Fibroblast of villous mesenchyme (primary cell): Measurements from ENCODE around the gene PRRC2B. TPM values are rescaled to one million over a fixed set of nuclear protein-coding genes. Genes with fewer than 3 reads are reported as not detected.
"Not testable (repeated sequence)": the region's sequence is repeated elsewhere in the genome, so short reads cannot be mapped to it uniquely, and the experiment has no call there.

ENCODE experiments used
- DNase-seq: peaks from one replicate; pipeline ENCODE4 v3.0.0-alpha.2; 2010; ENCODE audit warnings: low read depth
- H3K4me3 ChIP-seq: 2 replicates; pipeline ENCODE4 v1.5.1; 2011; ENCODE audit warnings: low read depth, mild to moderate bottlenecking, low read length
- total RNA-seq: library from RNA; depleted of rRNA; stranded (reverse); fragments of >200 nt; gene quantifications from 2 replicates; pipeline ENCODE4 v1.2.3, GENCODE V29; 2012
- TF ChIP-seq, protein P1 (sequence below): IDR thresholded peaks from 2 replicates; pipeline ENCODE4 v1.5.1; 2012; ENCODE audit warnings: low read depth, mild to moderate bottlenecking, low read length; ENCODE audit not compliant: insufficient read depth

PRRC2B gene
- 79.2 and 92.8 TPM in 2 replicates for total RNA-seq

DNA sequence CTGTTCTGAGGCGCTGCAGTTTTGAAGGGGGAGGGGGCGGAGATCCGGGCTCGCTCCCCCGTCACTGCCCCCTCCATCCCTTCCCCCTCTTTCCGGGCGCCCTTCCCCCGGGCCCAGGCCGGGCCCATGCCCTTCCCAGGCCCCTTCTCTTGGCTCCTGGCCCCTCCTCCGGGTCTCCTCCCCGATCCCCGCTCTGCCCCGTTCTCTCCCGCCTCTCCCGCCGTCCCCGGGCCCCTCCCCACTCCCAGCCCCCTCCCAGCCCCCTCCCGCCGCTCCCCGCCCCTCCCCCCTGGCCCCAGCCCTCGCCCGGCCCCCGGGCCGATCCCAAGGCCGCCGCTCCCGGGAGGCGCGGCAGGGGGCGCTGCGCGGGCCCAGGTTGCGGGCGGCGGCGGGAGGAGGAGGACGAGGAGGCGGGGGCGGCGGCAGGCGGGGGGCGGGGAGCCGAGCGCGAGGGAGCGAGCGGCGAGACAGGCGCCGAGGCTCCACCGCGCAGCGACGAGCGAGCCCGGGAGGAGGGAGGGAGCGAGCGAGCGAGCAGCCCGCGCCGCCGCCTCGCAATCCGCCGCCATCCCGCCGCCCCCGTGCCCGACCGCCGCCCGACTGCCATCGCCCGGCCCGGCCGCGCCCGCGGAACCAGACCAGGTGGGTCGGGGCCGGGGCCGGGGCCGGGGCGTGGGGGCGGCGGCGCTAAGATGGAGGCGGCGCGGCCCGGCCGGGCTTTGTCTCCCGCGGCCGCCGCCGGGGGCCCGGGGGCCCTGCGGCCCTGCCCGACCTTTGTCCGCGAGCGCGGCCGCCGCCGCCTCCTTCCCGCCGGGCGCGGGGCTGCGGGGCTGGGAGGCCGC is at the start of gene PRRC2B:
PRRC2B (plus strand) TSS at position 465 of the 842 bp plus-strand sequence. CDS start 36,059 bp downstream, outside the sequence.
- H3K4me3 ChIP-seq, result peak within 1 kb of the TSS; percentile 74
- DNase-seq, result peak; percentile 84
- TF ChIP-seq, protein P1, sequence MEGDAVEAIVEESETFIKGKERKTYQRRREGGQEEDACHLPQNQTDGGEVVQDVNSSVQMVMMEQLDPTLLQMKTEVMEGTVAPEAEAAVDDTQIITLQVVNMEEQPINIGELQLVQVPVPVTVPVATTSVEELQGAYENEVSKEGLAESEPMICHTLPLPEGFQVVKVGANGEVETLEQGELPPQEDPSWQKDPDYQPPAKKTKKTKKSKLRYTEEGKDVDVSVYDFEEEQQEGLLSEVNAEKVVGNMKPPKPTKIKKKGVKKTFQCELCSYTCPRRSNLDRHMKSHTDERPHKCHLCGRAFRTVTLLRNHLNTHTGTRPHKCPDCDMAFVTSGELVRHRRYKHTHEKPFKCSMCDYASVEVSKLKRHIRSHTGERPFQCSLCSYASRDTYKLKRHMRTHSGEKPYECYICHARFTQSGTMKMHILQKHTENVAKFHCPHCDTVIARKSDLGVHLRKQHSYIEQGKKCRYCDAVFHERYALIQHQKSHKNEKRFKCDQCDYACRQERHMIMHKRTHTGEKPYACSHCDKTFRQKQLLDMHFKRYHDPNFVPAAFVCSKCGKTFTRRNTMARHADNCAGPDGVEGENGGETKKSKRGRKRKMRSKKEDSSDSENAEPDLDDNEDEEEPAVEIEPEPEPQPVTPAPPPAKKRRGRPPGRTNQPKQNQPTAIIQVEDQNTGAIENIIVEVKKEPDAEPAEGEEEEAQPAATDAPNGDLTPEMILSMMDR, result peak; percentile 31

DNA sequence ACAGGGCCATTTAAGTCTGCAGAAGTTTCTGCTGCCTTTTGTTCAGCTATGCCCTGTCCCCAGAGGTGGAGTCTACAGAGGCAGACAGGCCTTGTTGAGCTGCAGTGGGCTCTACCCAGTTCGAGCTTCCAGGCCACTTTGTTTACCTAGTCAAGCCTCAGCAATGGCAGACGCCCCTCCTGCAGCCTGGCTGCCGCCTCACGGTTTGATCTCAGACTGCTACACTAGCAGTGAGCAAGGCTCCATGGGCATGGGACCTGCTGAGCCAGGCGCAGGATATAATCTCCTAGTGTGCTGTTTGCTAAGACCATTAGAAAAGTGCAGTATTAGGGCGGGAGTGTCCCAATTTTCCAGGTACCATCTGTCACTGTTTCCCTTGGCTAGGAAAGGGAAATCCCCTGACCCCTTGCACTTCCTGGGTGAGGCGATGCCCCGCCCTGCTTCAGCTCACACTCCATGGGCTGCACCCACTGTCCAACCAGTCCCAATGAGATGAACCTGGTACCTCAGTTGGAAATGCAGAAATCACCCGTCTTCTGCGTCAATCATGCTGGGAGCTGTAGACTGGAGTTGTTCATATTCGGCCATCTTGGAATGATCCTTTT is 48.9 kb upstream of the PRRC2B start:
- H3K4me3 ChIP-seq, DNase-seq: not testable (repeated sequence)

DNA sequence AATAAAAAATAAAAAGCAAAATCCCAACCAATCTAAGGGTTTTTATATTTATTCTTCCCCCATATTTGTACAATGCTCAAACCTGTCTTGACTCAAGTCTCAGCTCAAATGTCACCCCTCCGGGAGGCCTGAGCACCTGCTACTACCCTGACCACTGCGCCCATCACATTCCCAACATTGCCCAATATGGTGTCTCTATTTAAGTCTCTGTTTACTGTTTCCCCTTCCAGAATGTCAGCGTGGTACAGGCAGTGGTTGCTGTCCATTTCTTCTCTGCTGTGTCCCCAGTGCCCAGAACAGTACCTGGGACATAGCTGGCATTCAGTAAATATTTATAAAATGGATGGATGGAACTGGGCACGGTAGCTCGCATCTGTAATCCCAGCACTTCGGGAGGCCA is 47.3 kb upstream of the PRRC2B start:
- TF ChIP-seq, protein P1, result no peak
- DNase-seq, result no peak

DNA sequence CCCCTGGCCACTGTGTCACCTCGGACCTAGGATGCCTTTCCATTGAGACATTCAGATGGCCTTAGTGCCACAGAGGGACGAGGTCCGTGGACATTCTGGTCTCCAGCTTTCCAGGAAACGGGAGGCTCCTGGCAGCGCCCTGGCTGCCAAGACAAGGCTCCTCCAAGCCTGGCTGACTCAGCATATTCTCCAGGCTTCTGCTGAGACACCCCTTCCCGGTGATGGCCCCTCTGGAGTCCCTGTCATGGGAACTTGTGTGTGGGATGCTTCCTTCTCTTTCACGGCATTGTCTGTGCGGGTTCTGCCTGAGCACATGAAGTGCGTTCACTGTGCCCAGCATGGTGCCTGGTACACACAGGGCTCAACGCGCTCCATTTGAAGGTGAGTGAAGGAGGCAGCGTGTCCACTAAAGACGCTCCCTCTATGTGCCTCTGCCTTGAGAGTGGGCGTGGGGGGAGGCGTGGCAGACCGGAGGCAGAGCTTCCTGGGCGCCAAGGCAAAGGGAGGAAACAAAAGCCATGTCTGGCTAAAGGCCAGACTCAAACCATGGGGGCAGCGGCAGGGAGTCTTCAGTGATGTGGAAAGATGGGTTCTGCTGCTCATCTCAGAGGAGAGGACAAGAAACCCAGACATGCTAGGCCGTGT is 46.4 kb upstream of the PRRC2B start:
- no peak overlapping the region for H3K4me3 ChIP-seq
- TF ChIP-seq, protein P1, result no peak
- no peak for DNase-seq

More for the DNA sequence above, 47.3 kb upstream of the PRRC2B start:
- no peak overlapping the region for H3K4me3 ChIP-seq

DNA sequence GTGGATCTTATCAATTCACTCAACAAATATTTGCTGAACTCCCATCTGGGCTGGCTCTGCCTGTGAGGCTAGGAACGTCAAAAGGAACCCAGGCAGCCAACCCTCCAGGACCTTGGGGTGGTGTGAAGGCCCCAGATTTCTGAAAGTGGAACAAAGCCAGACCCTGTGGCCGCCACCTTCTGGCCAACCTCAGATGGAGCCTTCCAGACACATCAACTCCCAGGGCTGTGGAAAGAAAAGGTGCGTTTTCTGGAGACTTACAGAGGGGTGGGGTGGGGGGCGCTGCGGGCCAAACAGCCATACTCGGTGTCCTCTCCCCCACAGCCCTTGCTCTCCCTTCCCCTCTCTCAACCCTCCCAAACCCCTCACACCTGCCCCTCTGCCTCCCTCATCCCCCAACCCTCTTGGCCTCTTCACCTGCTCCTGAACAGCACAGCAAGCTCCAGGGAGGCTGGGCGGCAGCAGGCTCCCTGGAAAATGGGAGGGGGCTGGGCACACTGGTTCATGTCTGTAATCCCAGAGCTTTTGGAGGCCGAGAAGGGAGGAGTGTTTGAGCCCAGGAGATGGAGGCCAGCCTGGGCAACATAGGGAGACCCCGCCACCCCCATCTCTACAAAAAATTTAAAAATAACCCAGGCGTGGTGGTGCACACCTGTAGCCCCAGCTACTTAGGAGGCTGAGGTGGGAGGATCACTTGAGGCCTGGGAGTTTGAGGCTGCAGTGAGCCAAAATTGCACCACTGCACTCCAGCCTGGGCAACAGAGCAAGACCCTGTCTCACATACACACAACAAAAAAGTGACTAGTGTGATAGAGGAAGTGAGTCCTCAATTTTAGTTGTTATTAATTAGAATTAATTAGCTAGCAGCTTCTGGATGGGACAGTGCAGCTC is 45.0 kb upstream of the PRRC2B start:
- DNase-seq, result no peak
- TF ChIP-seq, protein P1, result no peak

DNA sequence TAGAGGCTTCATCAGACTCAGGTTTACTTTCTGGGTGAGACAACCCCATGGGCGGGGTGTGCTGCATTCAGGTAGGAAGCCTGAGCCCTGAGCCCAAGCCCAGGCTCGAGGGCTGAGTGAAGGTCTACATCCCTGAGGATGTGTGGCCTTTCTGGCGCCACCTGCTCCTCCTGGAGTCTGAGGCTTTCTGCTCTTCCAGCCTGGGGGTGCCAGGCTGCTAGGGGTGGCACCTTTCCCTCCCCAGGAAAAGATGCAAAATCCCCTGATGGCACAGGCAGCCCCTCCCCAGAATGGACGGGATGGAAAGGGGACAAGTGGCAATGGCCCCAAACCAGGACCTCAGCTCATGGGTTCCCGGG is 44.4 kb upstream of the PRRC2B start:
- TF ChIP-seq, protein P1, result no peak
- no peak overlapping the region for H3K4me3 ChIP-seq
- DNase-seq, result no peak

More for the DNA sequence above, 45.0 kb upstream of the PRRC2B start:
- H3K4me3 ChIP-seq, result no peak overlapping the region
